HepG2 (cell line): ENCODE results near the gene FAM83C. TPM values are rescaled to one million over a fixed set of nuclear protein-coding genes. Genes with fewer than 3 reads are reported as not detected.

Experiments
- CREM ChIP-seq, 2 experiments: sonication (generic) in 1 of 2; formaldehyde crosslinking in 1 of 2; IDR thresholded peaks; 2 replicates each; pipeline versions ENCODE4 v1.4.0 to v1.6.1; 2016 to 2020; ENCODE audit warnings: antibody characterized with exemption in 1 of 2, mild to moderate bottlenecking in 1 of 2, missing genetic modification reagents in 1 of 2
- HOXA5 ChIP-seq: sonication (generic); formaldehyde crosslinking; IDR thresholded peaks from 2 replicates; pipeline ENCODE4 v1.4.0; 2020; ENCODE audit warnings: missing genetic modification reagents
- MAFG ChIP-seq: sonication (generic); formaldehyde crosslinking; IDR thresholded peaks from 2 replicates; pipeline ENCODE4 v1.5.1; 2020; ENCODE audit warnings: mild to moderate bottlenecking, missing genetic modification reagents
- MATR3 ChIP-seq: sonication (generic); formaldehyde crosslinking; IDR thresholded peaks from 2 replicates; pipeline ENCODE4 v1.4.0; 2020; ENCODE audit warnings: missing genetic modification reagents
- MTF1 ChIP-seq: sonication (generic); formaldehyde crosslinking; IDR thresholded peaks from 2 replicates; pipeline ENCODE4 v1.5.0; 2020; ENCODE audit warnings: missing genetic modification reagents
- NFYC ChIP-seq: IDR thresholded peaks from 2 replicates; pipeline ENCODE4 v1.6.1; 2016; ENCODE audit warnings: missing genetic modification reagents, missing compliant biosample characterization
- PITX1 ChIP-seq: sonication (generic); formaldehyde crosslinking; IDR thresholded peaks from 2 replicates; pipeline ENCODE4 v1.5.1; 2020; ENCODE audit warnings: mild to moderate bottlenecking, missing genetic modification reagents
- POLR2G ChIP-seq: fragments of 200-400 bp; formaldehyde crosslinking; IDR thresholded peaks from 2 replicates; pipeline ENCODE4 v1.6.1; 2018; ENCODE audit warnings: mild to moderate bottlenecking, low read depth, low read length, moderate library complexity
- RFX5 ChIP-seq: IDR thresholded peaks from 2 replicates; pipeline ENCODE4 v1.6.1; 2011; ENCODE audit warnings: low read depth, low read length, improper control_type of control experiment
- SP4 ChIP-seq: sonication (generic); formaldehyde crosslinking; IDR thresholded peaks from 2 replicates; pipeline ENCODE4 v1.8.1; 2023; ENCODE audit warnings: mild to moderate bottlenecking, missing genetic modification reagents
- TRAFD1 ChIP-seq: sonication (generic); formaldehyde crosslinking; IDR thresholded peaks from 2 replicates; pipeline ENCODE4 v1.5.1; 2020; ENCODE audit warnings: missing genetic modification reagents, mild to moderate bottlenecking, borderline replicate concordance
- UBTF ChIP-seq: sonication (generic); formaldehyde crosslinking; IDR thresholded peaks from 2 replicates; pipeline ENCODE4 v1.4.0; 2020; ENCODE audit warnings: mild to moderate bottlenecking, missing genetic modification reagents
- ZBTB38 ChIP-seq: sonication (generic); formaldehyde crosslinking; IDR thresholded peaks from 2 replicates; pipeline ENCODE4 v1.5.1; 2020; ENCODE audit warnings: mild to moderate bottlenecking, missing genetic modification reagents
- ZFX ChIP-seq: sonication (generic); formaldehyde crosslinking; IDR thresholded peaks from 2 replicates; pipeline ENCODE4 v1.4.0; 2020; ENCODE audit warnings: mild to moderate bottlenecking, low read depth, missing genetic modification reagents, moderate library complexity
- ZIK1 ChIP-seq: sonication (generic); formaldehyde crosslinking; IDR thresholded peaks from 2 replicates; pipeline ENCODE4 v1.5.0; 2020; ENCODE audit warnings: mild to moderate bottlenecking, low read depth, missing genetic modification reagents, borderline replicate concordance
- ZMAT3 ChIP-seq: sonication (generic); formaldehyde crosslinking; conservative IDR thresholded peaks from 2 replicates; pipeline ENCODE4 v1.7.0; 2021; ENCODE audit warnings: missing genetic modification reagents
- ZNF260 ChIP-seq: sonication (generic); formaldehyde crosslinking; IDR thresholded peaks from 2 replicates; pipeline ENCODE4 v1.4.0; 2020; ENCODE audit warnings: missing genetic modification reagents, low read depth, mild to moderate bottlenecking, borderline replicate concordance
- ZNF563 ChIP-seq: sonication (generic); formaldehyde crosslinking; IDR thresholded peaks from 2 replicates; pipeline ENCODE4 v1.8.0; 2022; ENCODE audit warnings: mild to moderate bottlenecking, moderate library complexity, missing genetic modification reagents
- ZNF580 ChIP-seq: IDR thresholded peaks from 2 replicates; pipeline ENCODE4 v1.6.1; 2016; ENCODE audit warnings: low read depth, borderline replicate concordance
- ZNF614 ChIP-seq: IDR thresholded peaks from 2 replicates; pipeline ENCODE4 v1.6.1; 2018; ENCODE audit warnings: missing biosample characterization, missing genetic modification reagents, inconsistent platforms, borderline replicate concordance
- ZNF740 ChIP-seq: sonication (generic); formaldehyde crosslinking; IDR thresholded peaks from 2 replicates; pipeline ENCODE4 v1.4.0; 2020; ENCODE audit warnings: missing genetic modification reagents
- ZNF775 ChIP-seq: sonication (generic); formaldehyde crosslinking; IDR thresholded peaks from 2 replicates; pipeline ENCODE4 v1.4.0; 2020; ENCODE audit warnings: missing genetic modification reagents, mild to moderate bottlenecking, moderate library complexity, borderline replicate concordance
- ZSCAN25 ChIP-seq: sonication (generic); formaldehyde crosslinking; IDR thresholded peaks from 2 replicates; pipeline ENCODE4 v1.8.0; 2022; ENCODE audit warnings: mild to moderate bottlenecking, missing genetic modification reagents
- polyA plus RNA-seq, 8 experiments: library from polyadenylated mRNA; depleted of rRNA in 3 of 8; stranded (reverse) in 7 of 8; unstranded in 1 of 8; fragments of >200 nt; fragmentation: Illumina TruSeq in 4 of 8; extraction: Trizol in 4 of 8; gene quantifications; 2 replicates each; pipeline versions ENCODE4 v1.2.1 to v1.2.3, GENCODE V29; 2011 to 2016; ENCODE audit warnings: low read depth in 4 of 8, missing spikeins in 1 of 8, mixed read lengths in 1 of 8; ENCODE audit not compliant: insufficient read depth in 1 of 8
- total RNA-seq, 5 experiments: library from RNA; depleted of rRNA; stranded (reverse); fragments of >200 nt; fragmentation: Illumina TruSeq; extraction: Trizol; gene quantifications; 2 replicates each; pipeline ENCODE4 v1.2.3, GENCODE V29; 2016; ENCODE audit warnings: low read depth in 1 of 5

The FAM83C gene
- total and polyA plus RNA-seq, 2 of the 13 experiments (the other 11 are each of a cell fraction or from before 2014, with no cell fraction given), result 0.04 TPM; not detected in 1

DNA sequence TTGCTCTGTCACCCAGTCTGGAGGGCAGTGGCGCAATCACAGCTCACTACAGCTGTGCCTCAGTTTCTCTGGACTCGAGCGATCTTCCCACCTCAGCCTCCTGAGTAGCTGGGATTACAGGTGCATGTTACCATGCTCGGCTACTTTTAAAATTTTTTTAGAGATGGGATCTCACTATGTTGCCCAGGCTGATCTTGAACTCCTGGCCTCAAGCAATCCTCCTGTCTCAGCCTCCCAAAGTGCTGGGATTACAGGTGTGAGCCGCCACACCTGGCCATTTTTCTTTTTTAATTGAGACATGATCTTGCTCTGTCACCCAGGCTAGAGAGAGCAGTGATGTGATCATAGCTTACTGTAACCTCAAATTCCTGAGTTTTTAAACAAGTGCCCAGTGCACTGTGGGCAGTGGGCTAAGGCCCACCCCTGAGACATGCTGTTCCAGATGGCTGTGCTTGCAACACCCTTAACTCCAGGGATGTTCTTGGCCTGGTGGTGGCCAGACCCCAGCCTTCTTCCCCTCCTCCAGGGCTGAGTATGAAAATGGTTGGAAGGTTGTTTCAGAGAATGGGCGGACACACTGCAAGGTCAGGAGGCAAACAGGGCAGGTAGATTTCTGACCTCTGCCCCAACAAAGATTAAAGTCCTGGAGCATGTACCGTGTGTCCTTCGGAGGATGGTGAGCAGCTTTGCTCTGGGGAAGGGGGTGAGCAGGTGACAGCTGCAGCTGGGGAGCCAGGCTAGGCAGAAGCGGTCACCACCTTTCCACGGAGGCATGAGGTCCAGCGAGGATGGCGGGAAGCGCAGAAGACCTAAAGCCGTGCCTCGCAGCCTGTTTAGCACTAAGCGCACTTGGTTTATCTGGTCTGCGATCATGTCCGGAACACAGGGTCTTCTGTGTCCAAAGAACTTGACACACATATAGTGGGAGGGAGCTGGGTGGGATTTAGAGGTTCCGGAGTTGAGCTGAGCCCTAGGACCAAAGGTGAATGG lies 1.4 kb upstream of the FAM83C start (continued):
- no peak for TF ChIP-seq POLR2G
- no peak for TF ChIP-seq CREM (IDR thresholded peaks at IDR 0.05)
- no peak for TF ChIP-seq CREM (CRISPR knock-in tag; IDR thresholded peaks at IDR 0.05)
- TF ChIP-seq ZIK1 (CRISPR knock-in tag), result no peak
- peak; percentile 74 for TF ChIP-seq ZBTB38 (CRISPR knock-in tag)
- no peak for TF ChIP-seq ZNF563
- TF ChIP-seq RFX5, result no peak
- no peak for TF ChIP-seq TRAFD1
- TF ChIP-seq UBTF, result no peak; the same call in 1 of the 2 replicates
- no peak for TF ChIP-seq ZMAT3 (CRISPR knock-in tag)
- TF ChIP-seq MATR3 (CRISPR knock-in tag), result no peak
- peak; percentile 32; the same call in 1 of the 2 replicates for TF ChIP-seq ZFX
- TF ChIP-seq ZNF580 (CRISPR knock-in tag), result 0 out of 2 replicates have a peak, but pooled peaks have one; percentile 51
- TF ChIP-seq ZNF614, result no peak
- no peak for TF ChIP-seq ZNF775 (CRISPR knock-in tag)
- no peak for TF ChIP-seq ZNF260 (CRISPR knock-in tag)
- no peak; the same call in 1 of the 2 replicates for TF ChIP-seq PITX1
- TF ChIP-seq HOXA5 (CRISPR knock-in tag), result no peak
- no peak for TF ChIP-seq NFYC
- TF ChIP-seq MTF1 (CRISPR knock-in tag), result no peak
- TF ChIP-seq SP4 (CRISPR knock-in tag), result no peak
- no peak; the same call in 1 of the 2 replicates for TF ChIP-seq ZNF740 (CRISPR knock-in tag)
- TF ChIP-seq MAFG, result no peak
- no peak for TF ChIP-seq ZSCAN25
